ENCODE results near the gene TMEM88. TPM values are rescaled to one million over a fixed set of nuclear protein-coding genes. Genes with fewer than 3 reads are reported as not detected.

Gene TMEM88
- polyA plus RNA-seq, 4 donors, result 3.8 to 17.5 (median 7.3) TPM

DNA sequence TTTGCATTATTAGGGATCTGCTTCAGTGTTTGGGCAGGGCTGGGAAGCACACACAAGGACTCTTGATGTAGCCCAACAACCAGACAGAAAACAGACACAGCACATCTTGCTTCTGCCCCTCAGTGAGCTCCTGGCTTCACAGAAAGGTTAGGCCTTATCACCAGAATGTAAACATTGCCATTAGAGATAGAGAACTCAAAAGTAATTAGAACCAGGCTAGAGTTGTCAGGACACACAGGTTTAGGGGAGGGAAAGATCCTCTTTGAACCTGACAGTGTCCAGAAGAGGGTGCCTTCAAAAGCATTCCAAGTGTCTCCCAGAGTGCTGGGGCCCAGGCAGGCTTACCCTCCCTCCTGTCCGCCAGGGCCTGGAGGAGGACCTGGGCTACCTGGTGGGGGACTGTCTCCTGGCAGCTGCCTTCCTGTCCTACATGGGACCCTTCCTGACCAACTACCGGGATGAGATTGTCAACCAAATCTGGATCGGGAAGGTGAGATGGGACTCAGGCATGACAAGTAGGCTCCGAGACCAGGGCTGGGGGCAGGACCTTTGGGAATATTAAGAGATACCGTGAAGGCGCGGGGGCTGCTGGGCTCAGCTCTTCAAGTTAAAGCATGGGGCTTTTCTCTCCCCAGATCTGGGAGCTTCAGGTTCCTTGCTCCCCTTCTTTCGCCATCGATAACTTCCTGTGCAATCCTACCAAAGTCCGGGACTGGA is 37.8 kb upstream of the TMEM88 start:
- FAIRE-seq, result no peak
- 69 to 88% (median 84%) methylated on average over 10 of the region's 10 CpGs for WGBS, 3 donors

DNA sequence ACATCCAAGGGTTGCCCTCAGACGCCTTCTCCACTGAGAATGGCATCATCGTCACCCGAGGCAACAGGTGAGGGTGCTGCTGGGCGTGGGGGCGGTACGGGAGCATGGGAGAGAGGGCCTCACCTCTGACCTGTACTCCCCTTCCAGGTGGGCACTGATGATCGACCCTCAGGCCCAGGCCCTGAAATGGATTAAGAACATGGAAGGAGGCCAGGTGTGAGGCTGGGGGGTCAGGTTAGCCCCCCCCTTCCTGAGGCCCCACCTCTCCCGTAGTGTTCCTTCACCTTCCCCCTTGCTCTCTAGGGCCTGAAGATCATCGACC is 37.3 kb upstream of the TMEM88 start:
- no peaks in the 10 kb centered on the region for H3K9me3 ChIP-seq (ENCODE audit: control insufficient read depth in 2 of 2, insufficient read depth in 1 of 2, low read depth in 1 of 2, low read length in 1 of 2)
- H3K36me3 ChIP-seq (ENCODE audit: control insufficient read depth in 3 of 3, insufficient read depth in 2 of 3, low read depth in 1 of 3, low read length in 3 of 3), result no peaks in the 10 kb centered on the region
- H3K27ac ChIP-seq (ENCODE audit: low read depth in 1 of 3, low read length in 2 of 3), result no peak overlapping the region
- no peaks in the 10 kb centered on the region for H3K4me1 ChIP-seq (ENCODE audit: control insufficient read depth in 3 of 3, insufficient read depth in 2 of 3, low read depth in 1 of 3, low read length in 2 of 3)
- FAIRE-seq (no peak), DNase-seq (no peak)
- H3K27me3 ChIP-seq (ENCODE audit: control insufficient read depth in 3 of 3, insufficient read depth in 3 of 3, low read length in 3 of 3), result peaks cover 0 to 3% (median 0%) of the 10 kb centered on the region in 3 donors
- H3K4me3 ChIP-seq (ENCODE audit: low read depth in 1 of 3, low read length in 3 of 3), result no peak overlapping the region
- 76 to 86% (median 81%) methylated on average over 9 of the region's 9 CpGs for WGBS, 3 donors

More for the DNA sequence above, 37.8 kb upstream of the TMEM88 start:
- no peak overlapping the region for H3K27ac ChIP-seq (ENCODE audit: low read depth in 1 of 3, low read length in 2 of 3)
- peaks cover 0 to 3% (median 0%) of the 10 kb centered on the region in 3 donors for H3K27me3 ChIP-seq (ENCODE audit: control insufficient read depth in 3 of 3, insufficient read depth in 3 of 3, low read length in 3 of 3)
- DNase-seq, result no peak
- H3K36me3 ChIP-seq (ENCODE audit: control insufficient read depth in 3 of 3, insufficient read depth in 2 of 3, low read depth in 1 of 3, low read length in 3 of 3), result no peaks in the 10 kb centered on the region
- no peaks in the 10 kb centered on the region for H3K9me3 ChIP-seq (ENCODE audit: control insufficient read depth in 2 of 2, insufficient read depth in 1 of 2, low read depth in 1 of 2, low read length in 1 of 2)
- H3K4me3 ChIP-seq (ENCODE audit: low read depth in 1 of 3, low read length in 3 of 3), result no peak overlapping the region
- H3K4me1 ChIP-seq (ENCODE audit: control insufficient read depth in 3 of 3, insufficient read depth in 2 of 3, low read depth in 1 of 3, low read length in 2 of 3), result no peaks in the 10 kb centered on the region

DNA sequence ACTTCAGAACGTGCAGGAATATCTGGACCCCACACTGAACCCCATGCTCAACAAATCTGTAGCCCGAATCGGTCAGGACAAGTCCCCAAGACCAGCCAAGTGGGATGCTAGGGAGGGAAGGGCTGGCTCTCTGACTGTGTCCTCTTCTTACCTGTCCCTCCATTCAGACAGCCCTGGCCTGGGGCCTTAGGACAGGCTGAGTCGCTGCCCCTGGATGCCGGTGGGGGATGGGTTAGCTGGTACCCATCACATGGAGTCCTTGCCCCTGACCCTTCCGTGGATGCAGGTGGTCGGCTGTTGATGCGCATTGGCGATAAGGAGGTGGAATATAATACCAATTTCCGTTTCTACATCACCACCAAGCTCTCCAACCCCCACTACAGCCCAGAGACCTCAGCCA is 36.8 kb upstream of the TMEM88 start:
- WGBS, 3 donors, result 85 to 91% (median 87%) methylated on average over 10 of the region's 10 CpGs
- H3K4me1 ChIP-seq (ENCODE audit: control insufficient read depth in 3 of 3, insufficient read depth in 2 of 3, low read depth in 1 of 3, low read length in 2 of 3), result no peaks in the 10 kb centered on the region
- DNase-seq, result no peak
- H3K9me3 ChIP-seq (ENCODE audit: control insufficient read depth in 2 of 2, insufficient read depth in 1 of 2, low read depth in 1 of 2, low read length in 1 of 2), result no peaks in the 10 kb centered on the region
- no peak for FAIRE-seq
- no peaks in the 10 kb centered on the region for H3K36me3 ChIP-seq (ENCODE audit: control insufficient read depth in 3 of 3, insufficient read depth in 2 of 3, low read depth in 1 of 3, low read length in 3 of 3)
- H3K27ac ChIP-seq (ENCODE audit: low read depth in 1 of 3, low read length in 2 of 3), result no peak overlapping the region
- peaks cover 0 to 3% (median 0%) of the 10 kb centered on the region in 3 donors for H3K27me3 ChIP-seq (ENCODE audit: control insufficient read depth in 3 of 3, insufficient read depth in 3 of 3, low read length in 3 of 3)
- H3K4me3 ChIP-seq (ENCODE audit: low read depth in 1 of 3, low read length in 3 of 3), result no peak overlapping the region

DNA sequence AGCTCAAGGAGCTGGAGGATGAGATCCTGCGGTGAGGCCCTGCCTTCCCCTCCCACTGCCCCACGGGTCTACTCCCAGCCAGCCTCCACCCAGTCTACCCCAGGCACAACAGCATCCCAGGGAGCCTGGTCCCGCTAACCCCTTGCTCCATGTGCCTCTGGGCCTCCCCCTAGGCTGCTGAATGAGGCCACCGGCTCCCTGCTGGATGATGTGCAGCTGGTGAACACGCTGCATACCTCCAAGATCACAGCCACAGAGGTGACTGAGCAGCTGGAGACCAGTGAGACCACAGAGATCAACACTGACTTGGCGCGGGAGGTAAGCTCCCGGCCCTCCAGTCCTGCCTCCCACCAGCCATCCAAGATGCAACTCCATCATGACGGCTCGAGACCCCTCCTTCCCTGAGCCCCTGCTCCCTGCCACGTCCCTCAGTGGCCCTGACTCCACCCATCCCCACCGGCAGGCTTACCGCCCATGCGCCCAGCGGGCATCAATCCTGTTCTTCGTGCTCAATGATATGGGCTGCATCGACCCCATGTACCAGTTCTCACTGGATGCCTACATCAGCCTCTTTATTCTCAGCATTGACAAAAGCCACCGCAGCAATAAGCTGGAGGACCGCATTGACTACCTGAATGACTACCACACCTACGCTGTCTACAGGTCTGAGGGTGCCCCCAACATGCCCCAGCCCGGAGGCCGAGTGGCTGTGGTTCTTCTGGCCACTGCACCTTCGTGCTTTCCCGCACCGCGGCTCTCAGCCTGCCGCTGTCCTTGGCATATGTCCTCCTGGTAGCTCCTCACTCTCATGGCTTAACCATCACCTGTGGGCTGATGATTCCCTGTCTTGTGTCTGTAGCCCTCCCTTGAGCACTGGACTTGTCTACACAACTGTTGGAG is 35.9 kb upstream of the TMEM88 start:
- WGBS, 3 donors, result 86 to 90% (median 88%) methylated on average over 25 to 27 of the region's 27 CpGs
- Histone ChIP-seq H3K27me3 (ENCODE audit: control insufficient read depth in 3 of 3, insufficient read depth in 3 of 3, low read length in 3 of 3) (peaks cover 0 to 9% (median 0%) of the 10 kb centered on the region in 3 donors), H3K4me1 (ENCODE audit: control insufficient read depth in 3 of 3, insufficient read depth in 2 of 3, low read depth in 1 of 3, low read length in 2 of 3) (no peaks in the 10 kb centered on the region), H3K4me3 (ENCODE audit: low read depth in 1 of 3, low read length in 3 of 3) (no peak overlapping the region), H3K36me3 (ENCODE audit: control insufficient read depth in 3 of 3, insufficient read depth in 2 of 3, low read depth in 1 of 3, low read length in 3 of 3) (no peaks in the 10 kb centered on the region), H3K9me3 (ENCODE audit: control insufficient read depth in 2 of 2, insufficient read depth in 1 of 2, low read depth in 1 of 2, low read length in 1 of 2) (no peaks in the 10 kb centered on the region), H3K27ac (ENCODE audit: low read depth in 1 of 3, low read length in 2 of 3) (no peak overlapping the region)
- FAIRE-seq (no peak), DNase-seq (no peak)

DNA sequence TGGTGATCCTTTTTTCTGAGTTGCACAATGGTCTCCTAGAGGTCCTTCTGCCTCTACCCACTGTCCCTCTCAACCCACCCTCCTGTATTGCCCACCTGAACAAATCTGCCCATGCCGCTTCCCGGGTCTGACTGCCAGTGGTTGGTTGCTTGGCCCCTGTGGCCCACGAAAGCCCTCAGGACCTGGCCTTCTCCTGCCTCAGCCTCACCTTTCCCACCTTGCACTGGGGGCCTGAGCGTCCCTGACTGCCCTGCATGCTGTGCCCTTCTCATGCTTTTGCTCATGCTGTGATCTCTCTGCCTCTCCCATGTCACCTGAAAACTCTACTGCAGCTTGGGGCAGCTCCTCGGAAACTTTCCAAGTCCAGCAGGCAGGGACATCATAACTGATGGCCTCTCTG is 34.6 kb upstream of the TMEM88 start:
- Histone ChIP-seq H3K9me3 (ENCODE audit: control insufficient read depth in 2 of 2, insufficient read depth in 1 of 2, low read depth in 1 of 2, low read length in 1 of 2) (no peaks in the 10 kb centered on the region), H3K27ac (ENCODE audit: low read depth in 1 of 3, low read length in 2 of 3) (no peak overlapping the region), H3K27me3 (ENCODE audit: control insufficient read depth in 3 of 3, insufficient read depth in 3 of 3, low read length in 3 of 3) (peaks cover 0 to 16% (median 0%) of the 10 kb centered on the region in 3 donors), H3K4me3 (ENCODE audit: low read depth in 1 of 3, low read length in 3 of 3) (no peak overlapping the region), H3K4me1 (ENCODE audit: control insufficient read depth in 3 of 3, insufficient read depth in 2 of 3, low read depth in 1 of 3, low read length in 2 of 3) (no peaks in the 10 kb centered on the region), H3K36me3 (ENCODE audit: control insufficient read depth in 3 of 3, insufficient read depth in 2 of 3, low read depth in 1 of 3, low read length in 3 of 3) (no peaks in the 10 kb centered on the region)
- WGBS, 3 donors, result 78 to 84% (median 79%) methylated on average over 5 of the region's 5 CpGs
- no peak for FAIRE-seq
- no peak for DNase-seq

DNA sequence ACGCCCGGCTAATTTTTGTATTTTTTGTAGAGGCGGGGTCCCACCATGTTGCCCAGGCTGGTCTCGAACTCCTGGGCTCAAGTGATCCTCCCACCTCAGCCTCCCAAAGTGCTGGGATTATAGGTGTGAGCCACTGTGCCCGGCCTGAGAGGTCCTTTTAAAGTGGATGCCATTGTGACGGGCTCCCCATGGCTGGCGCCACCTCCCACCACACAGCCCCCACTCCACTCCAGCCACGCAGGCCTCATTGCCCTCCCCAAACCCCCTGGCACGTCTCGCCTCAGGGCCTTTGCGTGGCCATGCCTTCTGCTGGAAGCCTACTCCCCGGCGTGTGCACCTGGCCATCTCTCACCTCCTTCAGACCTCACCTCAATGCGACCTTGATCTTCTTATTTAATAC is 32.7 kb upstream of the TMEM88 start:
- FAIRE-seq, result no peak
- no peaks in the 10 kb centered on the region for H3K9me3 ChIP-seq (ENCODE audit: control insufficient read depth in 2 of 2, insufficient read depth in 1 of 2, low read depth in 1 of 2, low read length in 1 of 2)
- H3K27ac ChIP-seq (ENCODE audit: low read depth in 1 of 3, low read length in 2 of 3), result no peak overlapping the region
- WGBS, 3 donors, result 75 to 80% (median 78%) methylated on average over 14 of the region's 14 CpGs
- no peaks in the 10 kb centered on the region for H3K4me1 ChIP-seq (ENCODE audit: control insufficient read depth in 3 of 3, insufficient read depth in 2 of 3, low read depth in 1 of 3, low read length in 2 of 3)
- no peak overlapping the region for H3K4me3 ChIP-seq (ENCODE audit: low read depth in 1 of 3, low read length in 3 of 3)
- H3K36me3 ChIP-seq (ENCODE audit: control insufficient read depth in 3 of 3, insufficient read depth in 2 of 3, low read depth in 1 of 3, low read length in 3 of 3), result no peaks in the 10 kb centered on the region
- DNase-seq, result no peak
- H3K27me3 ChIP-seq (ENCODE audit: control insufficient read depth in 3 of 3, insufficient read depth in 3 of 3, low read length in 3 of 3), result peaks cover 0 to 23% (median 0%) of the 10 kb centered on the region in 3 donors

DNA sequence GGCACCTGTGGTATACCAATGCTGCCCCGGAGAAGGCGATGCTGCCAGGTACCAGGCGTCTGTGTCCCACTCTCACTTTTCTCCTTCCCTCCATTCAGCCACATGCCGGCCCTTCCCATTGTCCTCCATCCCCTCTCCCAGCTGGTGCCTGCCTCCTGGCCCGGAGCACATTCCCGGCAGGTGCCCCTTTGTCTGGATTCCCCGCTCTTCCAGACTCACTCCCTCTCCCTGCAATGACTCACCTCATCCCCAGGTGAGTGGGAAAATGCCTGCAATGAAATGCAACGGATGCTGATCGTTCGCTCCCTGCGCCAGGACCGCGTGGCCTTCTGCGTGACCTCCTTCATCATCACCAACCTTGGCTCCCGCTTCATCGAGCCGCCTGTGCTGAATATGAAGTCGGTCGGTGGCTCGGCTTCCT is 31.3 kb upstream of the TMEM88 start:
- Histone ChIP-seq H3K9me3 (ENCODE audit: control insufficient read depth in 2 of 2, insufficient read depth in 1 of 2, low read depth in 1 of 2, low read length in 1 of 2) (no peaks in the 10 kb centered on the region), H3K4me1 (ENCODE audit: control insufficient read depth in 3 of 3, insufficient read depth in 2 of 3, low read depth in 1 of 3, low read length in 2 of 3) (no peaks in the 10 kb centered on the region), H3K27me3 (ENCODE audit: control insufficient read depth in 3 of 3, insufficient read depth in 3 of 3, low read length in 3 of 3) (peaks cover 0 to 28% (median 0%) of the 10 kb centered on the region in 3 donors), H3K36me3 (ENCODE audit: control insufficient read depth in 3 of 3, insufficient read depth in 2 of 3, low read depth in 1 of 3, low read length in 3 of 3) (no peaks in the 10 kb centered on the region), H3K4me3 (ENCODE audit: low read depth in 1 of 3, low read length in 3 of 3) (no peak overlapping the region), H3K27ac (ENCODE audit: low read depth in 1 of 3, low read length in 2 of 3) (no peak overlapping the region)
- FAIRE-seq, result no peak
- no peak for DNase-seq
- WGBS, 3 donors, result 81 to 88% (median 84%) methylated on average over 20 of the region's 20 CpGs

DNA sequence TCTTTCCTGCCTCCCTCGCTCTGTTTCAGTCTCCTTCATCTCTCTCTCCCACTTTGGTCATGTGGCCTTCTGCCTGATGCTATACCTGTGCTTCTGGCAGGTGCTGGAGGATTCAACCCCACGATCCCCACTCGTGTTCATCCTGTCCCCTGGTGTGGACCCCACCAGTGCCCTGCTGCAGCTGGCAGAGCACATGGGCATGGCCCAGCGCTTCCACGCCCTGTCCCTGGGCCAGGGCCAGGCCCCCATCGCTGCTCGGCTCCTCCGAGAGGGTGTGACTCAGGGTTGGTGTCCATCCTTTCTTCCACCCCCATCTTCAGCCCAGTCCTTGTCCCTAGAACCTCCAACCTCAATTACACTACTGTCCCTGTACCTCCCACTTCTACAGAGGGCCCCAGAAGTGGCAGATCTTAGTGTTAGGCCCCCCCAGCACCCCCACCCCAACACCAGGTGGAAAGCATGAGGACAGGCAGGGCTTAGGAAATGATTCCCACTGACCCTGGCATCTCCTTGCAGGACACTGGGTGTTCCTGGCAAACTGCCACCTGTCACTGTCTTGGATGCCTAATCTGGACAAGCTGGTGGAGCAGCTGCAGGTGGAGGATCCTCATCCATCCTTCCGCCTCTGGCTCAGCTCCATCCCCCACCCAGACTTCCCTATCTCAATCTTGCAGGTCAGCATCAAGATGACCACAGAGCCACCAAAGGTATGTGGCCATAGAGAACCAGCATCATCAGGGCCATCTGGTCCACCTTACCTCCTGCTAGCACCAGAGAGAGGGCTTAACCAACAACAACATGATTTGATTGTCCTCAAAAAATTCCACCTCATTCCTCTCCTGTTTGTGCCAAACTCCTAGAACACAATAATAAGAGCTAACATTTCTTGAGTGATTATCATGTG is 30.6 kb upstream of the TMEM88 start:
- FAIRE-seq (no peak), DNase-seq (no peak)
- no peaks in the 10 kb centered on the region for H3K36me3 ChIP-seq (ENCODE audit: control insufficient read depth in 3 of 3, insufficient read depth in 2 of 3, low read depth in 1 of 3, low read length in 3 of 3)
- peaks cover 0 to 28% (median 0%) of the 10 kb centered on the region in 3 donors for H3K27me3 ChIP-seq (ENCODE audit: control insufficient read depth in 3 of 3, insufficient read depth in 3 of 3, low read length in 3 of 3)
- H3K27ac ChIP-seq (ENCODE audit: low read depth in 1 of 3, low read length in 2 of 3), result no peak overlapping the region
- WGBS, 3 donors, result 38 to 79% (median 60%) methylated on average over 9 of the region's 9 CpGs
- no peaks in the 10 kb centered on the region for H3K9me3 ChIP-seq (ENCODE audit: control insufficient read depth in 2 of 2, insufficient read depth in 1 of 2, low read depth in 1 of 2, low read length in 1 of 2)
- no peaks in the 10 kb centered on the region for H3K4me1 ChIP-seq (ENCODE audit: control insufficient read depth in 3 of 3, insufficient read depth in 2 of 3, low read depth in 1 of 3, low read length in 2 of 3)
- H3K4me3 ChIP-seq (ENCODE audit: low read depth in 1 of 3, low read length in 3 of 3), result no peak overlapping the region

All from small intestine (tissue), 7 donors.